ENCODE measurements around the gene ARNT2. TPM values are rescaled to one million over a fixed set of nuclear protein-coding genes. Genes with fewer than 3 reads are reported as not detected.

The ARNT2 gene
- total RNA-seq, 2 donors from 2014 or later: not detected

- no peak for DNase-seq
- no peaks in the 10 kb centered on the region for H3K4me1 Mint-ChIP-seq
- peaks cover 3% of the 10 kb centered on the region for H3K36me3 Mint-ChIP-seq (ENCODE audit: low read depth)
- no peak for ATAC-seq
- H3K4me3 Mint-ChIP-seq: no peak overlapping the region
- no peak overlapping the region for H3K27ac Mint-ChIP-seq
- peaks cover 27% of the 10 kb centered on the region for H3K27me3 Mint-ChIP-seq
- H3K9me3 ChIP-seq (ENCODE audit: control insufficient read depth, low read length, poor library complexity, severe bottlenecking): no peaks in the 10 kb centered on the region
Observed at GRCh38 chr15:80611543-80612080, 207.4 kb downstream of the ARNT2 start.

- no peak overlapping the region for H3K27ac Mint-ChIP-seq
- peaks cover 3% of the 10 kb centered on the region for H3K36me3 Mint-ChIP-seq (ENCODE audit: low read depth)
- no peaks in the 10 kb centered on the region for H3K4me1 Mint-ChIP-seq
- DNase-seq (no peak), ATAC-seq (no peak)
- H3K27me3 Mint-ChIP-seq: peaks cover 32% of the 10 kb centered on the region
- H3K9me3 ChIP-seq (ENCODE audit: control insufficient read depth, low read length, poor library complexity, severe bottlenecking): no peaks in the 10 kb centered on the region
- H3K4me3 Mint-ChIP-seq: no peak overlapping the region
Observed at GRCh38 chr15:80612118-80612823, 208.1 kb downstream of the ARNT2 start.

- no peak for DNase-seq
- H3K27ac Mint-ChIP-seq: no peak overlapping the region
- H3K4me1 Mint-ChIP-seq: no peaks in the 10 kb centered on the region
- H3K36me3 Mint-ChIP-seq (ENCODE audit: low read depth): peaks cover 7% of the 10 kb centered on the region
- H3K27me3 Mint-ChIP-seq: peaks cover 43% of the 10 kb centered on the region
- ATAC-seq: no peak
- peak overlapping the region; percentile 42 for H3K4me3 Mint-ChIP-seq
- H3K9me3 ChIP-seq (ENCODE audit: control insufficient read depth, low read length, poor library complexity, severe bottlenecking): no peaks in the 10 kb centered on the region
Observed at GRCh38 chr15:80613762-80614365, 209.7 kb downstream of the ARNT2 start.

GRCh38 chr15:80614711-80615360 lies 210.7 kb downstream of the ARNT2 start:
- H3K9me3 ChIP-seq (ENCODE audit: control insufficient read depth, low read length, poor library complexity, severe bottlenecking): no peaks in the 10 kb centered on the region
- peaks cover 50% of the 10 kb centered on the region for H3K27me3 Mint-ChIP-seq
- peaks cover 10% of the 10 kb centered on the region for H3K36me3 Mint-ChIP-seq (ENCODE audit: low read depth)
- H3K4me1 Mint-ChIP-seq: no peaks in the 10 kb centered on the region
- ATAC-seq (no peak), DNase-seq (no peak)
- H3K4me3 Mint-ChIP-seq: no peak overlapping the region
- H3K27ac Mint-ChIP-seq: no peak overlapping the region

GRCh38 chr15:80615361-80615736 lies 211.2 kb downstream of the ARNT2 start:
- peaks cover 50% of the 10 kb centered on the region for H3K27me3 Mint-ChIP-seq
- no peaks in the 10 kb centered on the region for H3K4me1 Mint-ChIP-seq
- H3K9me3 ChIP-seq (ENCODE audit: control insufficient read depth, low read length, poor library complexity, severe bottlenecking): no peaks in the 10 kb centered on the region
- peaks cover 10% of the 10 kb centered on the region for H3K36me3 Mint-ChIP-seq (ENCODE audit: low read depth)
- no peak overlapping the region for H3K4me3 Mint-ChIP-seq
- ATAC-seq (no peak), DNase-seq (no peak)
- H3K27ac Mint-ChIP-seq: no peak overlapping the region

GRCh38 chr15:80615783-80616391 lies 211.7 kb downstream of the ARNT2 start:
- Mint-ChIP-seq H3K36me3 (ENCODE audit: low read depth) (peaks cover 10% of the 10 kb centered on the region), H3K27me3 (peaks cover 50% of the 10 kb centered on the region), H3K4me3 (no peak overlapping the region), H3K27ac (no peak overlapping the region), H3K4me1 (no peaks in the 10 kb centered on the region)
- no peaks in the 10 kb centered on the region for H3K9me3 ChIP-seq (ENCODE audit: control insufficient read depth, low read length, poor library complexity, severe bottlenecking)
- no peak for DNase-seq
- ATAC-seq: no peak

GRCh38 chr15:80618685-80619400 lies 214.7 kb downstream of the ARNT2 start:
- Mint-ChIP-seq H3K4me3 (no peak overlapping the region), H3K36me3 (ENCODE audit: low read depth) (peaks cover 6% of the 10 kb centered on the region), H3K27me3 (peaks cover 47% of the 10 kb centered on the region), H3K27ac (no peak overlapping the region), H3K4me1 (no peaks in the 10 kb centered on the region)
- DNase-seq: no peak
- ATAC-seq: no peak
- H3K9me3 ChIP-seq (ENCODE audit: control insufficient read depth, low read length, poor library complexity, severe bottlenecking): no peaks in the 10 kb centered on the region

- Mint-ChIP-seq H3K27me3 (peaks cover 40% of the 10 kb centered on the region), H3K4me3 (no peak overlapping the region), H3K27ac (no peak overlapping the region), H3K36me3 (ENCODE audit: low read depth) (peaks cover 6% of the 10 kb centered on the region), H3K4me1 (no peaks in the 10 kb centered on the region)
- DNase-seq (no peak), ATAC-seq (no peak)
- H3K9me3 ChIP-seq (ENCODE audit: control insufficient read depth, low read length, poor library complexity, severe bottlenecking): no peaks in the 10 kb centered on the region
Observed at GRCh38 chr15:80619680-80620079, 215.5 kb downstream of the ARNT2 start.

- ATAC-seq (no peak), DNase-seq (no peak)
- no peak overlapping the region for H3K27ac Mint-ChIP-seq
- peaks cover 40% of the 10 kb centered on the region for H3K27me3 Mint-ChIP-seq
- H3K4me3 Mint-ChIP-seq: no peak overlapping the region
- no peaks in the 10 kb centered on the region for H3K9me3 ChIP-seq (ENCODE audit: control insufficient read depth, low read length, poor library complexity, severe bottlenecking)
- H3K4me1 Mint-ChIP-seq: no peaks in the 10 kb centered on the region
- H3K36me3 Mint-ChIP-seq (ENCODE audit: low read depth): peaks cover 6% of the 10 kb centered on the region
Observed at GRCh38 chr15:80620141-80620540, 216.0 kb downstream of the ARNT2 start.

- H3K27me3 Mint-ChIP-seq: peaks cover 38% of the 10 kb centered on the region
- H3K4me1 Mint-ChIP-seq: no peaks in the 10 kb centered on the region
- H3K9me3 ChIP-seq (ENCODE audit: control insufficient read depth, low read length, poor library complexity, severe bottlenecking): no peaks in the 10 kb centered on the region
- no peak overlapping the region for H3K27ac Mint-ChIP-seq
- no peak for DNase-seq
- peaks cover 6% of the 10 kb centered on the region for H3K36me3 Mint-ChIP-seq (ENCODE audit: low read depth)
- ATAC-seq: no peak
- no peak overlapping the region for H3K4me3 Mint-ChIP-seq
Observed at GRCh38 chr15:80620931-80621330, 216.7 kb downstream of the ARNT2 start.

GRCh38 chr15:80626643-80627120 lies 222.5 kb downstream of the ARNT2 start:
- DNase-seq (no peak), ATAC-seq (no peak)
- no peaks in the 10 kb centered on the region for H3K9me3 ChIP-seq (ENCODE audit: control insufficient read depth, low read length, poor library complexity, severe bottlenecking)
- Mint-ChIP-seq H3K4me1 (no peaks in the 10 kb centered on the region), H3K27ac (no peak overlapping the region), H3K4me3 (peak overlapping the region; percentile 26), H3K27me3 (peaks cover 12% of the 10 kb centered on the region), H3K36me3 (ENCODE audit: low read depth) (no peaks in the 10 kb centered on the region)

GRCh38 chr15:80629355-80629754 lies 225.2 kb downstream of the ARNT2 start:
- no peak overlapping the region for H3K27ac Mint-ChIP-seq
- no peaks in the 10 kb centered on the region for H3K9me3 ChIP-seq (ENCODE audit: control insufficient read depth, low read length, poor library complexity, severe bottlenecking)
- no peaks in the 10 kb centered on the region for H3K36me3 Mint-ChIP-seq (ENCODE audit: low read depth)
- ATAC-seq: no peak
- no peak overlapping the region for H3K4me3 Mint-ChIP-seq
- H3K4me1 Mint-ChIP-seq: no peaks in the 10 kb centered on the region
- DNase-seq: no peak
- peaks cover 20% of the 10 kb centered on the region for H3K27me3 Mint-ChIP-seq

GRCh38 chr15:80630981-80631380 lies 226.8 kb downstream of the ARNT2 start:
- Mint-ChIP-seq H3K27ac (no peak overlapping the region), H3K27me3 (peaks cover 22% of the 10 kb centered on the region), H3K4me3 (no peak overlapping the region), H3K4me1 (no peaks in the 10 kb centered on the region), H3K36me3 (ENCODE audit: low read depth) (no peaks in the 10 kb centered on the region)
- H3K9me3 ChIP-seq (ENCODE audit: control insufficient read depth, low read length, poor library complexity, severe bottlenecking): no peaks in the 10 kb centered on the region
- DNase-seq: no peak
- no peak for ATAC-seq
